Adrenal gland (tissue), 5 donors: ENCODE data around the gene NIPAL4.

Experiments used
- POLR2A ChIP-seq, 2 donors: fragments of 450-650 bp; IDR thresholded peaks; one replicate each; pipeline ENCODE4 v1.6.1; 2017; ENCODE audit warnings: antibody characterized with exemption in 2 of 2, mild to moderate bottlenecking in 2 of 2, moderate library complexity in 1 of 2
- TF ChIP-seq, protein P1 (sequence below), 6 experiments: fragments of 450-650 bp in 4 of 6; fragments of 200-600 bp in 2 of 6; sonication (generic) in 1 of 6; IDR thresholded peaks; 1 replicate in 5 of 6; 2 replicates in 1 of 6; pipeline versions ENCODE4 v1.5.1 to v1.8.0; 2016 to 2021; ENCODE audit warnings: antibody characterized with exemption in 6 of 6, mild to moderate bottlenecking in 2 of 6, moderate library complexity in 1 of 6
- donor health status: DM: no; HTN: no; CAD: no.

DNA sequence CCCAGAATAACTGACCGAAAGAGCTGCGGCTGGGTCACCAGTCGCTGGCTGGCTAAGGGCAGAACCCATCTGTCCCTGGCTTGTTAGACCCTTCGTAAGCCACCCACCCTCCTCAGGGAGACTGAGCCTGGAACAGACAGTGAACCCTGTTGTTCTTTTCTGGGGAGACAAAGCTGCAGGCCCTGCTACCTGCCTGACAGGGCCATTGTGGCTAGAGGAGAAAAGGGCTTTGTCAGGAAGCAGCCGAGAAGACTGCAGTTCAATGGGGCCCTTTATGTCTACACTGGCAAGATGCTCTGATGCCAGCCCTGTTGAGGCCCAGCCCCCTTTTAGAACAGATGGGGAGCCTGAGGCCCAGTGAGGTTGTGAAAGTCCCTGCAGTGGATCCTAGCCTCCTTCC is 3.7 kb upstream of the NIPAL4 start:
- TF ChIP-seq, protein P1, sequence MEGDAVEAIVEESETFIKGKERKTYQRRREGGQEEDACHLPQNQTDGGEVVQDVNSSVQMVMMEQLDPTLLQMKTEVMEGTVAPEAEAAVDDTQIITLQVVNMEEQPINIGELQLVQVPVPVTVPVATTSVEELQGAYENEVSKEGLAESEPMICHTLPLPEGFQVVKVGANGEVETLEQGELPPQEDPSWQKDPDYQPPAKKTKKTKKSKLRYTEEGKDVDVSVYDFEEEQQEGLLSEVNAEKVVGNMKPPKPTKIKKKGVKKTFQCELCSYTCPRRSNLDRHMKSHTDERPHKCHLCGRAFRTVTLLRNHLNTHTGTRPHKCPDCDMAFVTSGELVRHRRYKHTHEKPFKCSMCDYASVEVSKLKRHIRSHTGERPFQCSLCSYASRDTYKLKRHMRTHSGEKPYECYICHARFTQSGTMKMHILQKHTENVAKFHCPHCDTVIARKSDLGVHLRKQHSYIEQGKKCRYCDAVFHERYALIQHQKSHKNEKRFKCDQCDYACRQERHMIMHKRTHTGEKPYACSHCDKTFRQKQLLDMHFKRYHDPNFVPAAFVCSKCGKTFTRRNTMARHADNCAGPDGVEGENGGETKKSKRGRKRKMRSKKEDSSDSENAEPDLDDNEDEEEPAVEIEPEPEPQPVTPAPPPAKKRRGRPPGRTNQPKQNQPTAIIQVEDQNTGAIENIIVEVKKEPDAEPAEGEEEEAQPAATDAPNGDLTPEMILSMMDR (IDR thresholded peaks at IDR 0.05): no peak
- TF ChIP-seq POLR2A (IDR thresholded peaks at IDR 0.05): no peak
